Activated naive CD4-positive, alpha-beta T cell treated with anti-CD3 and anti-CD28 coated beads, Interleukin-2, amount 10 ng/mL, durations not matched to agents 5 hours and 36 hours (primary cell): Measurements from ENCODE around the gene RER1. TPM values are rescaled to one million over a fixed set of nuclear protein-coding genes. Genes with fewer than 3 reads are reported as not detected.

Experiments
- total RNA-seq, 2 experiments: library from RNA; stranded (reverse); gene quantifications; one replicate each; pipeline ENCODE4 v1.2.3, GENCODE V29; 2021

RER1 gene
- total RNA-seq = 100 to 1,000 TPM; 130 to 132 TPM

GRCh38 chr1:2391041-2391930 lies at the start of gene RER1, which contains the start of gene MORN1:
RER1 (plus strand) TSS chr1:2391841; CDS start chr1:2395791, 3,950 bp downstream.
MORN1 (minus strand) TSS chr1:2391554; CDS start chr1:2391533, 21 bp downstream.

GRCh38 chr1:2412395-2412772 lies 20.7 kb downstream of the RER1 start, which contains the start of gene PEX10:
PEX10 (minus strand) TSS chr1:2412564; CDS start chr1:2412502, 62 bp downstream.

Other genes with a start within 250 kb of the RER1 start
- gene FAAP20, start 197.1 kb upstream of the RER1 start, total RNA-seq = 10 to 100 TPM; 61.0 to 64.0 TPM
- 10 to 100 TPM; 72.3 to 73.4 TPM for gene SKI, start 163.5 kb upstream of the RER1 start, total RNA-seq
- gene MORN1, start 287 bp upstream of the RER1 start, total RNA-seq = 1 to 10 TPM; 7.1 to 7.3 TPM
- 10 to 100 TPM in 1 of 2 experiments, 1 to 10 TPM in 1; 9.6 to 11.9 TPM for gene PEX10, start 20.7 kb downstream of the RER1 start, total RNA-seq
- gene PLCH2, start 84.4 kb downstream of the RER1 start, total RNA-seq = 10 to 100 TPM; 19.6 to 23.7 TPM
- 10 to 100 TPM; 71.0 to 71.6 TPM for gene PANK4, start 134.8 kb downstream of the RER1 start, total RNA-seq
- under 1 TPM in 1 of 2 experiments, not detected in 1; 0.25 TPM for gene HES5, start 138.4 kb downstream of the RER1 start, total RNA-seq
- 100 to 1,000 TPM; 204 to 205 TPM for gene TNFRSF14, start 164.5 kb downstream of the RER1 start, total RNA-seq
- gene PRXL2B, start 194.9 kb downstream of the RER1 start, total RNA-seq = 10 to 100 TPM; 26.0 to 34.6 TPM
- gene MMEL1, start 241.2 kb downstream of the RER1 start, total RNA-seq = 1 to 10 TPM; 5.3 to 5.5 TPM